NCI-H2107 treated with DMSO at 0.1 percent for 48 hours (cell line): Measurements from ENCODE around the gene SYNE2.

Source experiments
- DNase-seq: peaks from one replicate; lab custom pipeline; 2025; ENCODE audit not compliant: unreplicated experiment; lab: John Stamatoyannopoulos, UW

The SYNE2 gene

DNA sequence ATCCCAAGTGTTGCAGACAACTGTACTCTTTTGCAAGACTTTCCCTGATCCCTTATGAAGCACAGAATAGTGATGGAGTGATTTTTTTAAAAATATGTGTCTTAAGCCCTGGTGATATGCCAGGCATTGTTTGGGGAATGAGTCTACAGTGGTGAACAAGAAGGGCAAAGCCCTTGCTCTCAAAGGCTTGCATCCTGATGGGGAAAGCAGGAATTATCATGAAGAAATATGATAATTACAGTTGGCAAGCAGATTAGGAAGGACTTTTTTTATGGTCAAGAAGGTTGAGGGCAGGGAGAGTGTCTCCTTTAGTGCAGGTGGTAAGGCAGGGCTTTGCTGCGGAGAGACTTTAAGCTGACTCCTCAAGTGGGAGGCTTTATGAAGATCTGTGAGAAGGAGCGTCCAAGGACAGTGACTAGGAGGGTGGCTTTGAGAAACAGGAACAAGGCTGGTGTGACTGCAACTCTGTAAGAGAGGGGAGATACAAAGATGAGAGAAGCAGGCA lies 100.2 kb downstream of the SYNE2 start:
- no peak for DNase-seq

DNA sequence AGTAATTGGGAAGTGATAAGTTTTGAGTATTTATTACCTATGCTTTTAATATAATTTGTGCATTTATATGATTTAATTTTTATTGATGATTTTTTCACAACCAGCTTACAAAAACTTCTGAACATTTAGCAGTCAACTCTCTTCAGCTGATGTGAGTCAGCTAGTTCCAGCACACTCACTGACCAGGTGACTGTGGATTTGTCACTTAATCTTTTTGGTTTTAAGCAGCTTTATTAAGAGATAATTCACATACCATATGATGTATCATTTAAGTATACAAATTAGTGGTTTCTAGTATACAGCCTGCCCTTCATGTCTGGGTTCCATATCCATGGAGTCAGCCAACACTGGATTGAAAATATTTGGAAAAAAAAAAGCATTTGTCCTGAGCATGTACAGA lies 103.5 kb downstream of the SYNE2 start:
- no peak for DNase-seq

DNA sequence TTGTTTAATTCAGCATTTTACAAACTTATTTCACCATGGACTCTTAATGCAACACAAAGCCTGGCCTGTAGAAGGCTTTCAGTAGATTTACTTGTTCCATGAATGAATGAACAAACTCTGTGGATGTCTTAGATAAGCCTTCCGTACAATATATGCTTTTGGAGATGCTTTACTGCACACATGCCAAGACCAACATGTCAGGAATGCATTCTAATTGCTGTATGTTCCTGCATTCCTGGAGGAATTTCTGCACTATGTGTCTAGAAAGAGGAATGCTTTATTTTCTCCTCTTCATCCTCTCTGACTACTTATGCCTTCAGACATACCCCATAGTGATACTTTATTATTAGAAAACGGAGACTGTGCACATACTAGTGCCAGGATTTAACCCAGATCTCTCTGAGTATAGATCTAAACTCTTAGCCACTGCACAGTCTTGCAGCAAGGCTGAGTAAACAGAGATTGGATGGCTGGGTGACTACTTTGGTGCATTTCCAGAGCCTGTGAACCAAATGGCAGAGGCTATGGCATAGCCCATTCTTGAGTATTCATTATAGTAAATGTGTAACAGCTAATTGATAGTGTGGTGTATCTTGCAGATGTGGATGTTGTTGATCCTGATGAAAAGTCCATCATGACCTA lies 108.2 kb downstream of the SYNE2 start:
- DNase-seq, result no peak

DNA sequence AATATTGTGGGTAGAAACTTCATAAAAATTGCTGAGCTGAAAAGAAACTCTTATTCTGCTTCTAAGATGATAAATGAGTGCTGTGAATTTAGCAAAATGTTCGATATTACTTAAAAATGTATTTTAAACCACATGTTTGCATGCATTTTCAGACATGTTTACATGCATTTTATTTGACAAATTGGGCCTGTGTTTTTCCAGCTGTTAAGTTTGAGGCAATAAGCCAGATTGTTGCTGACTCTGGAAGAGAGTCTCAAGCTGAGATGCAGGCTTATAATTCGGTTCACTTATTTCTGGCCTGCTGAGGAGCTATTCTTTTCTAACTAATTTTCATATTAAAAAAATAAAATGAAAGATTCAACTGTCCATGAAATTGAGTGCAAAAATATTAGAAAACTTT lies 110.1 kb downstream of the SYNE2 start:
- no peak for DNase-seq

DNA sequence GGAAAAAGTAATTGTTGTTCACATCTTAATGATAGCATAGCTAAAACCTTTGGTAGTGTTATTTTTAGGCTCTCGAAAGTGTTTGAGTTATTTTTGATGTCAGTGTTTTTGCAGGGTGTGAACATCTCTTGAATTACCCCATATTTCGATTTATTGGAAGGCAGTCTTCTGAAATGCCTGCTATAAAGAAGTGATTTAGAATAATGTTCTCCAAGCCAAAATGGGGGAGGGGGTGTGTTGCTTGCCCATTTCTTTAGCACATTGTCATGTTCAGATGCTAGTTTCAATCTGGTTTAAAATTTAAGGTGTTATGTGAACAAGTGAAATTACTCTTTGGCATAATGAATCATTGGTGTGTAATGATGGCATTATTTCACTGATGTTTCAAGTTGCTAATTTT lies 110.6 kb downstream of the SYNE2 start:
- no peak for DNase-seq

DNA sequence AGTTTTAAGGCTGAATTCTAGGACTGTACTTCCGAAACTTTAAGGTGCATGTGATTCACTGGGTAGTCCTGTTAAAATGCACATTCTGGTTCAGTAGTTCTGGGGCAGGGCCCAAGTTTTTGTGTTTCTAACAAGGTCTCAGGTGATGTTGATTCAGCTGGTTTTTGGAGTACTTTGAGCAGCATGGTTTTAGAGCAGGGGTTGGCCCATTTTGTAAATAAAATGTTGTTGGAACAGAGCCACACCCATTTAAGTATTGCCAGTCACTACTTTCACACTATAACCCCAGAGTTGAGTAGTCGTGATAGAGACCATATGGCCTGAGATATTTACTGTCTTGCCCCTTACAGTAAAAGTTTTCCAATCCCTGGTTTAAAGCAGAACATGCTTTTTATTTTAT lies 111.3 kb downstream of the SYNE2 start:
- DNase-seq, result no peak

DNA sequence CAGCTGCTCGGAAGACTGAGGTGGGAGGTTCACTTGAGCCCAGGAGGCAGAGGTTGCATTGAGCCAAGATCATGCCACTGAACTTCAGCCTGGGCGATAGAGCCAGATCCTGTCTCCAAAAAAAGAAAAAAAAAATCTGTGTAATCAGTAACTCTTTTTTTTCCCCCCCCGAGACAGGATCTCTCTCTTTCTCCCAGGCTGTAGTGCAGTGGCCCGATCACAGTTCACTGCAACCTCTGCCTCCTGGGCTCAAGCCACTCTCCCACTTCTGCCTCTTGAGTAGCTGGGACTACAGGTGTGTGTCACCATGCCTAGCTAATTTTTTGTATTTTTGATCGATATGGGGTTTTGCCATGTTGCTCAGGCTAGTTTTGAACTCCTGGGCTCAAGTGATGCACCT lies 113.6 kb downstream of the SYNE2 start:
- DNase-seq, result no peak

DNA sequence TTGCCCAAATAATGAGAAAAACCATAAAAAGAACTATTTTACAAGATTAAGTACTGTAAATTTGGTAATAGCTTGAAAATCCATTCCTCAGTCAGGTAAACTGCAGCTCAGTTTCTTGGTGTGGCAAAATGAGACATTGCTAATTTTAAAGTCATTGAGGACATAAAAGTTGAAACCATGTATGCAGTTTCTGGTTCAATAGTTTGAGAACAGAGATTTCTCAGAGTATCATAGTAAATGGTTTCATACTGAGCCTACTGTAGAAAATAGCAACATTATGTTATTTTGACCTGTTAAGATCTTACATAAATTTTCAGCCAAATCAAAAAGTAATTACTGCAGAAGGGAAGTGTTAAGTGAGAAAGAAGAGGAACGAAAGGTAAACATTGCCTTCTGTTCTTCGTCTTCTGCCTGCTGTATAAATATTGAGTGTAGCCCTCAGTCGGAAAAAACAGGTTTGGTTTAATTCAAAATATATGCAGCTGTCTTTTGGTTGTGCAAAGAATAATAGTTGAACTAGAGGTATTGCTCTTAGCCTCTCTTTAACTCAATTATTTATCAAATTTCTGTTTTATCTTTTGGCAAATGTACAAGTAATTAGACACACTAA lies 119.6 kb downstream of the SYNE2 start:
- peak; percentile 67 for DNase-seq

DNA sequence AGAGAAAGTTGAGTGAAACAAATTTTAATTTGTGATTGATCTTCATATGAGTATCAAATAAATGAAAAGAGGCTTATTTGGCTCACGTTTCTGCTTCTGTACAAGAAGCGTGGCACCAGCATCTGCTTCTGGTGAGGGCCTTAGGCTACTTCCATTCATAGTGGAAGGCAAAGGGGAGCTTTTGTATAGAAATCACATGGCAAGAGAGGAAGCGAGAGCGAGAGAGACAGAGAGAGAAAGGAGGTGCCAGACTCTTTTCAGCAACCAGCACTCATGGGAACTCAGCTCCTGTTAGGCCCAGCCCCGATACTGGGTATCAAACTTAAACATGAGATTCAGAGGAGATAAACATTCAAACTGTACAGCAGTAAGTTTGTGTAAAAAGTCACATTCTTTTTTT lies 121.4 kb downstream of the SYNE2 start:
- DNase-seq, result no peak

DNA sequence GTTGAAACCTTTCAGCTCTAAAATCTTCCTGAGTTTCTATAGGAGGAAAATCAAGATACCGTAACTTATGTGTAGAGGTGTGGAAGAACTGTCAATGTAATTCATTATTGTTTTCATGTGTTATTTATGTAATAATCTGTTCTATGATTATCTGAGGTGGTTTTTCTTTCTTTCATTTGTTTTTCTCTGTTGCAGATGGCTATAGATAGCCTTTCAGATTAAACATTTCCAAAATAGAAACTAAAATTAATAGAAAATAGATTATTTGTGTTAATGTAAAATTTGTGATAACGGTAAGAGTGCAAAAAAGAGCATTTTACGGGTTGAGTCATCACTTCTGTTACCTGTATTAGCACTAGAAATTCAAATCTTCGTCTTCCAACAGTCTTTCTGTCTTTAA lies 128.8 kb downstream of the SYNE2 start:
- DNase-seq, result no peak

DNA sequence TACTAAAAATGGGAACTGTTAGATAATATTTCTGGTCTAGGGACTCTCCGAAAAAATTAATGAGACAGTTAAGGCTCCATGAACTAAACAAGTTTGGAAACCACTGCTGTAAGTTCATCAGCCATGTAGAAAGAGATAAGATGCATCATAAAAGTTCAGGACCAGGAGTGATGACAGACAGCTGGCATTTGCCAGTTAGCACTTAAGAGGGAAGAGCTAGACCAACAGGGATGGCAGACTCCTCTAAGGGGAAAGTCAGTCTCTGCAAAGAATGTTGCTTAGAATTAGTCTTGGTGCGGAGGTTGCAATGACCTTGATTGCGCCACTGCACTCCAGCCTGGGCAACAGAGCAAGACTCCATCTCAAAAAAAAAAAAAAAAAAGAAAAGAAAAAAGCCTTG lies 129.4 kb downstream of the SYNE2 start:
- no peak for DNase-seq

DNA sequence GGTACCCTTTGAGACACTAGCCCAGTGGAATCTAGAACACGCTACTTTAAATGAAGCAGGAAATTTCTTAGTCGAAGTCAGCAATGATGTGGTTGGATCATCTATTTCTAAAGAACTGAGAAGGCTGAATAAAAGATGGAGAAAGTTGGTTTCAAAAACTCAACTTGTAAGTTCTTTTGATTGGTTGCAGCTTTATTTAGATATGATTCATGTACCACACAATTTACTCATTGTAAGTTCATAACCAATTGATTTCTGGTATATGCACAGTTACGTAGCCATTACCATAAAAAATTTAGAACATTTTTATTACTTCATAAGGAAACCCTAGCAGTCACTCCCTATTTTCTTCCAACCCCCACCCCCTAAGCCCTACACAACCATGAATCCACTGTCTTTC lies 129.8 kb downstream of the SYNE2 start:
- no peak for DNase-seq

DNA sequence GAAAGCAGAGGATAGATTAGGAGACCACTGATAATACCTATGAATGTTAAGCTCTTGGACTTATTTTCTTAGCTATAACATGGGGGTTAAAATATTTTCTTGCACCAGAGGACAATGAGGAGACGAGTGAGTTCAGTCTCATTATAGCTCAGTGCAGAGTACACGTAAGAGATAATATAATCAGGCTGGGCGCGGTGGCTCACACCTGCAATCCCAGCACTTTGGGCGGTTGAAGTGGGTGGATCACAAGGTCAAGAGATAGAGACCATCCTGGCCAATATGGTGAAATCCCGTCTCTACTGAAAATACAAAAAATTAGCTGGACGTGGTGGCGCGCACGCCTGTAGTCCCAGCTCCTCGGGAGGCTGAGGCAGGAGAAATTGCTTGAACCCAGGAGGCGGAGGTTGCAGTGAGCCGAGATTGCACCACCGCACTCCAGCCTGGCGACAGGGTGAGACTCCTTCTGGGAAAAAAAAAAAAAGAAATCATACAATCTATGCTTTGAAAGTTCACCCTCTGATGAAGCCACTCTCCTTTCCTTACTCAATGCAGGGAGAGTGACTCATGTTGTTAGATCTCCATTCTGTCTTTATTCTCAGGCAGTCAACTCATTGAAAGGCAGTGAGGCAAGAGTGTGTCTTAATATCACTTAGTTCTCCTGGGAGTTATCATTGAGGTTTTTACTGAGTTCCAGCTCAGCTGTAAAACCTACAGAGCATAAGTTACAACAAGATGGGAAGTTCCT lies 134.2 kb downstream of the SYNE2 start:
- peak; percentile 73 for DNase-seq

DNA sequence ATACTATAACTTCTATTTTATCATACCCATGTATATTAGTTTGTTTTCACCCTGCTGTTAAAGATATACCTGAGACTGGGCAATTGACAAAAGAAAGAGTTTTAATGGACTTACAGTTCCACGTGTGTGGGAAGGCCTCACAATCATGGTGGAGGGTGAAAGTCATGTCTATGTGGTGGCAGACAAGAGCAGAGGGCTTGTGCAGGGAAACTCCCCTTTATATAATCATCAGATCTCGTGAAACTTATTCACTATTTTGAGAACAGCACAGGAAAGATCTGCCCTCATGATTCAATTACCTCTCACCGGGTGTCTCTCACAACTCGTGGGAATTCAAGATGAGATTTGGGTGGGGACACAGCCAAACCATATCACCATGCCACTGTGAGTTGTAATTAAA lies 135.8 kb downstream of the SYNE2 start:
- DNase-seq, result no peak

DNA sequence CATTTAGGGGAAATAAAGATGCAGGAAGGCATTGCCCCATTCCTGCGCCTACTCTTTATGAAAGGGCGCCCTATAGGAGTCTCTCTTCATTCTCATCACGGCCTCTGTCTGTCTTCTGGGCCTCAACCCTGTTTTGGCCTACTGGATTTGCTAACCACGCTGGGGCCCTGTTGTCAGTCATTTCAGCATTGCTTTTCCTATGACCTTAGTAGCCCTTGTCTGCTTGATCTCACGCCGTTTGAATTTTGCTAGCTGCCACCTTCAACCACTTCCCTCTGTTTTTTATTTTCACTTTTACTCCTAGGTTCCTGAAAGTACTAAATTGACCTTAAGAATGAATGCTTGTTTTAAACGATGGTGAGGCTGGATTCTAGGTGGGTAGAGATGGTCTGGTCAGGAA lies 139.0 kb downstream of the SYNE2 start:
- DNase-seq, result no peak

DNA sequence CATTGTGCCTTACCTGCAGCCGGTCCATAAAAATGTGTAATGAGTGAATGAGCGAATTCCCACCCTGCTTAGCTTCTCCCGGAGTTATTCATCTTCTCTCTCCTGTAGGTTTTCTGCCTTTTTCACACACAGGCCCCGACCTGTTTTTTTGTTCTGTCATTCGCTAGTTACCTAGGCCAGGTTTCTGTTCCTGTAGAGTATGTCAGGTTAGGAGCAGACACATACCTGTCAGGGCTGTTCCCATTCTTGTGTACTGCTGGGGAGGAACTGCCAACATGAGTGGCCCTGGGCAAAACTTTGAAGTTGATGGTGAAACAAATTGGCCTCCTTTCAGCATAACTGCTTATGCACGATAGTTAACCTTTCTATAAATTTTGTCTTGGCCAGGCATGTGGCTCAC lies 140.1 kb downstream of the SYNE2 start:
- DNase-seq, result no peak

DNA sequence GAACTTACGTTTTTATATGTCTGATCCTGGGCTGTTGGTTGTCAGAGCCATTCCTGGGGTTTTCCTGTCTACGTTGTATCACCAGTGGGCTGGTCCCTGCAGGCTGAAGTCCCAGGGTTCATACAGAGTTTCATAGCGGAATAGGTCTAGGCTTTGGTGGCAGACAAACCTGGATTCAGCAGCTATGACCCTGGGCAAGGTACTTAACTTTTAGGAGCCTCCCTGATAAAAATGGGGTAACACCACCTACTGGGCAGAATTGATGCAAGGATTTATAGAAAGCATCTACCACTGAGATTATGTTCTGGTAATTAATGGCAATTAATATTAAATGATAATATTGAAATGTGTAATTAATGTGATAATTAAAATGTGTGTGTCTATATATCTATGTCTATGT lies 141.2 kb downstream of the SYNE2 start:
- no peak for DNase-seq

DNA sequence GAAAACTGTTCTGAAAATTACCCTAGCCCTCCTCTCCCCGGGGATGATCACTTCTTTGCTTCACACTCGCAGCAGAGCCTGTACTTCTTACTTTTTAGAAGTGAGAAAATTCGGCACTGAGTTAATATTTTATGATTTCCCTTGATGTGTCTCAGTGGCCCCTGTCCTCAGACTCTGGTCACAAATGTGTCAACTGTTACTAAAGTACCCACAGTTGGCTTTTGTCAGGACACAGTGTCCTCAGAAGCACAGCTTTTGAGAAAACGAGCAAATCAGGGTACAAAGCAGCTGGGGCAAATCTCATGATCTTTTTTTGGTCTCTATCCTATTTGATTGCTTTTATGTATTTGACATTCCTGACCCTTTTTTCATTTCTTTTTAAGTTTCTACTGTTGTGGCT lies 142.5 kb downstream of the SYNE2 start:
- DNase-seq, result no peak

DNA sequence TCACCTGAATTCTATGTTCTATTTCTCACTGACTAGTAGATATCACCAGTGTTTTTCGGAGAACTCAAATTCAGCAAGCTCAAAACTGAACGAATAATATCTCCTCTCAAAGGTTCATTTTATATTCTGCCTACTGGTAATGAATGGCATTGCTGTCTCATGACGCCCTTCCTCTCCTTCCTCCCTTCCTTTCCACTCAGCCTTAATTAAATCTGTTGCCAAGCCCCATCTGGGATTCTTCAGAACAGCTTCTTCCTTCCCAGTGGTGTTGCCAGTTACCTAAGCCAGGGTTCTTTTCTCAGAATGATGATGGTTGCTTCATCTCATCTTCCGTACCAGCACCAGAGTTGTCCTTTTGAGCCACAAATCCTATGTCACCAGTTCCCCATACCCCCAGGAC lies 143.2 kb downstream of the SYNE2 start:
- no peak for DNase-seq

DNA sequence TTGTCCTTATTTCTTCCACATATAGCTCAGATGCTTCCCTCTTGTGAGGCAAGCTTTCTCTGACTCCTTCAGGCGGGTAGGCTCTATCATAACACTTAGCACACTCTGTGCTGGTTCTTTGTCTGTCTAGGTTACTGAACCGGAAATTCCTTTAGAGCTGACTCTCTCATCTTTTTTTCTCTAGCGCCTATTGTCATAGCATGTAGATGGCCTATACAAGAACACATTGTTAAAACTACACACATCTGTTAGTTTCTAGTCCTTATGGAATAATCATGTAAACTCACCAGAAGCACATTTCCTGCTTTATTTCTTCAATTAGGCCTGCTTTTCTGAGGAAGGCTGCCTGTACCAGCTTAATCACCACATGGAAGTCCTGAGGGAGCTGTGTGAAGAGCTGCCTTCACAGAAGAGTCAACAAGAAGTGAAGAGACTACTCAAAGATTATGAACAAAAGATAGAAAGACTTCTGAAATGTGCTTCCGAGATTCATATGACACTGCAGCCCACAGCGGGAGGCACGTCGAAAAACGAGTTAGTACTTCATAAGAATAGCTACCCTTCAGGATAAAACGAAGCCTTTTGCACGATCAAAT lies 143.9 kb downstream of the SYNE2 start:
- no peak for DNase-seq

DNA sequence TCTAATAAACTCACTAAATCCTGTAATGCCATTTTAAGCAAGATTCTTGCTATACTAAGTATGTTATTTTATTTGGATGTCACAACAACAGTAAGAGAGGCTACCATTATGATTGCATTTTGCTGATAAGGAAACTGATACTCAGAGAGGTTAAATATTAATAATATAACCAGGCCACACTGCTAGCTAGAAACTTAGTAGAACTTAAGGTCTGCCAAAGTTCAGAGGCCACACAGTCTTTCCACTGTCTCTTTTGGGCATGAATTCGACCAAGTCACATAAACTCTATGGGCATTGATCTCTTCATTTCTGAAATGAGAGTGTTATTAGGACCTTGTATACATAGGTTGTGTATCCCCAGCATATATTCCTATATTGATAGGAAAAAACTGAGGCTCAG lies 147.9 kb downstream of the SYNE2 start:
- DNase-seq, result no peak

DNA sequence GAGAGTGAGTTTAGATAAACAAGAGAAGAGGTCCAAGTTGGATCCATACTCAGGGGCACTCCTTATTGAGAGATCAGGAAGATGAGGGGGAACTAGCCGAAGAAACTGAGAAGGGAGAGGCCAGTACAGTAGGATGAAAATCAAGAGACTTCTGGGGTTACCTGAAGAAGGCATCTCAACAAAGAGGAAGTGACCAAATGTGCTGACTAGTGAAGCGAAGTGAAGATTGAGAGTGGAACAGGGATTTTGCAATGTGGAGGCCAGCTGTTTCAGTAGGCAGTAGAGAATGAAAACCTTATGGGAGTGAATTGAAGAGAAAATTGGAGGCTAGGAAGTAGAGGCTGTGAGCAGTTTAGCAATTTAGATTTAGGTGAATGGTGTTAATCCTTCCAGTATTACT lies 153.0 kb downstream of the SYNE2 start:
- DNase-seq, result no peak
